ENCODE measurements around the gene OR10V1.

Gene OR10V1

GRCh38 chr11:59667812-59668187, 45.8 kb downstream of the OR10V1 start:
- DNase-seq: no peak

GRCh38 chr11:59666969-59667368, 46.7 kb downstream of the OR10V1 start:
- DNase-seq: no peak

All from T-helper 9 cell (primary cell).